K562 (cell line): Measurements from ENCODE around the gene NPM1. TPM values are rescaled to one million over a fixed set of nuclear protein-coding genes. Genes with fewer than 3 reads are reported as not detected.
A peak's percentile ranks its signal among the peaks of the same experiment; 100 is the strongest.

Source experiments
- ARHGAP35 ChIP-seq: fragments of 450-650 bp; IDR thresholded peaks from 2 replicates; pipeline ENCODE4 v1.6.1; 2018; ENCODE audit not compliant: partially characterized antibody
- CHD4 ChIP-seq: fragments of 200-600 bp; sonication (generic); IDR thresholded peaks from 3 replicates; pipeline ENCODE4 v1.6.1; 2012; ENCODE audit warnings: low read depth, mild to moderate bottlenecking, mixed read lengths, low read length, inconsistent platforms; ENCODE audit not compliant: insufficient read depth, insufficient replicate concordance, poor library complexity, severe bottlenecking
- E4F1 ChIP-seq: fragments of 250-450 bp; sonication (Bioruptor Pico); IDR thresholded peaks from 2 replicates; pipeline ENCODE4 v1.5.0; 2021; ENCODE audit warnings: mild to moderate bottlenecking, borderline replicate concordance
- ERF ChIP-seq: fragments of 450-650 bp; formaldehyde crosslinking; IDR thresholded peaks from 2 replicates; pipeline ENCODE4 v1.4.0; 2020; ENCODE audit warnings: mild to moderate bottlenecking, mixed read lengths
- ETV5 ChIP-seq: sonication (generic); formaldehyde crosslinking; IDR thresholded peaks from 2 replicates; pipeline ENCODE4 v1.4.0; 2020; ENCODE audit warnings: low read depth, mild to moderate bottlenecking, missing genetic modification reagents
- FOXK2 ChIP-seq, 2 experiments: fragments of 450-650 bp; IDR thresholded peaks in 1 of 2; conservative IDR thresholded peaks in 1 of 2; 2 replicates each; pipeline ENCODE4 v1.6.1; 2016; ENCODE audit warnings: low read depth in 2 of 2, mild to moderate bottlenecking in 1 of 2
- IFI16 ChIP-seq: fragments of 250-450 bp; sonication (Bioruptor Pico); IDR thresholded peaks from 2 replicates; pipeline ENCODE4 v2.1.2; 2022; ENCODE audit warnings: mild to moderate bottlenecking, inconsistent platforms
- IRF9 ChIP-seq: fragments of 450-650 bp; IDR thresholded peaks from 2 replicates; pipeline ENCODE4 v1.6.1; 2016; ENCODE audit warnings: missing biosample characterization, missing genetic modification characterization
- MAX ChIP-seq: sonication (generic); formaldehyde crosslinking; IDR thresholded peaks from 2 replicates; pipeline ENCODE4 v1.9.0; 2022; ENCODE audit warnings: mild to moderate bottlenecking, missing genetic modification reagents
- NRF1 ChIP-seq, 2 experiments: fragments of 450-650 bp; IDR thresholded peaks in 1 of 2; conservative IDR thresholded peaks in 1 of 2; 2 replicates each; pipeline ENCODE4 v1.6.1; 2014; ENCODE audit warnings: mild to moderate bottlenecking in 2 of 2
- RBM34 ChIP-seq: fragments of 200-400 bp; formaldehyde crosslinking; IDR thresholded peaks from 2 replicates; pipeline ENCODE4 v1.6.1; 2018; ENCODE audit warnings: low read length, borderline replicate concordance; ENCODE audit not compliant: insufficient read depth
- RBM39 ChIP-seq: fragments of 200-400 bp; formaldehyde crosslinking; optimal IDR thresholded peaks from 2 replicates; pipeline ENCODE3; 2018; ENCODE audit warnings: low read depth, low read length
- RNF219 ChIP-seq: fragments of 250-450 bp; sonication (Bioruptor Pico); IDR thresholded peaks from 2 replicates; pipeline ENCODE4 v1.5.0; 2022; ENCODE audit warnings: mild to moderate bottlenecking
- SREBF1 ChIP-seq: fragments of 150-350 bp; IDR thresholded peaks from 2 replicates; pipeline ENCODE4 v1.6.1; 2014; ENCODE audit warnings: antibody characterized with exemption, low read depth, low read length, borderline replicate concordance
- TCF3 ChIP-seq: sonication (generic); formaldehyde crosslinking; IDR thresholded peaks from 2 replicates; pipeline ENCODE4 v1.4.0; 2020; ENCODE audit warnings: mild to moderate bottlenecking, missing genetic modification reagents
- TCF7L2 ChIP-seq: fragments of 150-350 bp; IDR thresholded peaks from 2 replicates; pipeline ENCODE4 v1.6.1; 2016; ENCODE audit warnings: low read depth, mild to moderate bottlenecking, low read length, moderate library complexity
- THRA ChIP-seq: fragments of 450-650 bp; IDR thresholded peaks from 2 replicates; pipeline ENCODE4 v1.6.1; 2017; ENCODE audit warnings: mild to moderate bottlenecking, moderate library complexity
- ZBTB26 ChIP-seq: fragments of 450-650 bp; formaldehyde crosslinking; IDR thresholded peaks from 2 replicates; pipeline ENCODE4 v1.4.0; 2022; ENCODE audit warnings: missing genetic modification characterization
- ZEB2 ChIP-seq: fragments of 450-650 bp; IDR thresholded peaks from 2 replicates; pipeline ENCODE4 v1.6.1; 2016
- ZNF174 ChIP-seq: fragments of 250-450 bp; sonication (Bioruptor Pico); IDR thresholded peaks from 2 replicates; pipeline ENCODE4 v1.4.0; 2020; ENCODE audit warnings: mild to moderate bottlenecking
- polyA plus RNA-seq, 8 experiments: library from polyadenylated mRNA; depleted of rRNA in 4 of 8; stranded (reverse) in 5 of 8; unstranded in 3 of 8; fragments of >200 nt; fragmentation: Nextera tagmentation in 2 of 8; fragmentation: Illumina TruSeq in 1 of 8; extraction: Ambion mirVana in 2 of 8; extraction: Trizol in 1 of 8; gene quantifications; 2 replicates each; pipeline versions ENCODE4 v1.2.1 to v1.2.3, GENCODE V29; 2011 to 2014; ENCODE audit warnings: inconsistent platforms in 1 of 8, missing spikeins in 1 of 8
- total RNA-seq, 7 experiments: library from RNA; depleted of rRNA in 6 of 7; stranded (reverse); fragments of >200 nt in 6 of 7; fragmentation: Illumina TruSeq in 2 of 7; extraction: Trizol in 2 of 7; gene quantifications; 2 replicates each; pipeline versions ENCODE4 v1.2.1 to v1.2.3, GENCODE V29; 2011 to 2021; ENCODE audit warnings: low replicate concordance in 1 of 7

The NPM1 gene
- total and polyA plus RNA-seq, 9 of the 15 experiments (the other 6 are each of a cell fraction or from before 2014, with no cell fraction given), result 2,438 to 6,909 (median 5,639) TPM

- TF ChIP-seq THRA (no peak), ZBTB26 (no peak), RNF219 (CRISPR knock-in tag) (no peak), IRF9 (tag) (no peak), ZNF174 (CRISPR knock-in tag) (no peak), FOXK2 (conservative IDR thresholded peaks at IDR 0.05 in 1 of 2, IDR thresholded peaks at IDR 0.05 in 1 of 2; ENCODE audit: low read depth in 2 of 2) (peak; percentile 76 to 79; a peak in 3 of 4 replicates), CHD4 (no peak), SREBF1 (no peak), IFI16 (CRISPR knock-in tag) (no peak), TCF7L2 (no peak), ARHGAP35 (peak; percentile 78), MAX (CRISPR knock-in tag) (peak; percentile 100), RBM34 (no peak), TCF3 (CRISPR knock-in tag) (peak; percentile 18; the same call in 1 of the 2 replicates), RBM39 (no peak), ETV5 (peak; percentile 59; the same call in 1 of the 2 replicates), NRF1 (conservative IDR thresholded peaks at IDR 0.05 in 1 of 2, IDR thresholded peaks at IDR 0.05 in 1 of 2) (peak; percentile 99), E4F1 (CRISPR knock-in tag) (peak; percentile 63; the same call in 1 of the 2 replicates), ERF (CRISPR knock-in tag) (no peak), ZEB2 (no peak)
These were observed at the start of gene NPM1 (continued) for GRCh38 chr5:171387345-171387969.
